Measurements from ENCODE around the gene PTGFRN. TPM values are rescaled to one million over a fixed set of nuclear protein-coding genes. Genes with fewer than 3 reads are reported as not detected.

PTGFRN gene
- total and polyA plus RNA-seq, 2 of the 13 experiments (the other 11 are each of a cell fraction or from before 2014, with no cell fraction given) = 3.3 to 11.3 TPM

- Histone ChIP-seq H3K79me2 (ENCODE audit: insufficient read depth, low read length) (no peaks in the 10 kb centered on the region), H3K36me3 (replicated peaks in 1 of 2; ENCODE audit: control insufficient read depth in 1 of 2, insufficient read depth in 2 of 2, low read length in 2 of 2) (no peaks in the 10 kb centered on the region), H2AFZ (ENCODE audit: low read length) (no peak overlapping the region), H3K9me3 (ENCODE audit: low read length) (no peaks in the 10 kb centered on the region), H3K4me3 (replicated peaks in 1 of 3; ENCODE audit: insufficient read depth in 1 of 3, low read depth in 2 of 3, low read length in 3 of 3) (no peak overlapping the region), H3K4me2 (ENCODE audit: low read depth, low read length) (no peak overlapping the region), H3K27ac (ENCODE audit: extremely low read length, insufficient read depth, low read length) (no peak overlapping the region), H3K4me1 (ENCODE audit: insufficient read depth, low read length) (peaks cover 31% of the 10 kb centered on the region), H4K20me1 (ENCODE audit: insufficient read depth, low read length) (no peaks in the 10 kb centered on the region), H3K9ac (ENCODE audit: insufficient read depth, low read depth, low read length) (no peak overlapping the region), H3K27me3 (ENCODE audit: control insufficient read depth in 1 of 2, insufficient read depth in 2 of 2, low read length in 2 of 2) (peaks cover 0 to 29% of the 10 kb centered on the region in 2 experiments; a peak in 3 of 5 replicates)
- no peak for FAIRE-seq
- intact Hi-C loops (cut with micrococcal nuclease; ENCODE audit: unreplicated experiment) = no loop called here
- no TSS peak for BruUV-seq (replicated peaks)
- DNase-seq (ENCODE audit: low spot score) = no peak
- TF ChIP-seq PBX3 (CRISPR knock-in tag; IDR thresholded peaks at IDR 0.05; ENCODE audit: borderline replicate concordance) = no peak
- no peak for TF ChIP-seq ZNF646 (CRISPR knock-in tag; IDR thresholded peaks at IDR 0.05)
- TF ChIP-seq NCOA2 (CRISPR knock-in tag; IDR thresholded peaks at IDR 0.05) = no peak
- TF ChIP-seq CAMTA2 (CRISPR knock-in tag; IDR thresholded peaks at IDR 0.05; ENCODE audit: borderline replicate concordance) = no peak
- TF ChIP-seq MTA3 (CRISPR knock-in tag; IDR thresholded peaks at IDR 0.05) = no peak
- ATAC-seq = no peak
- ChIA-PET POLR2A (no interaction called here), CTCF (ENCODE audit: low intra/inter-chr PET ratio, low total read pairs) (no interaction called here)
- in situ Hi-C loops (cut with HindIII; ENCODE audit: extremely low pct_ligation_motif_present, low pct_unique_long_range_greater_than_20kb) = no loop called here
- WGBS (ENCODE audit: low lambda C conversion rate) = 75% methylated on average over 7 of the region's 7 CpGs
Measured at GRCh38 chr1:116914667-116915066, 5.0 kb downstream of the PTGFRN start.

Data from HepG2 (cell line).